Measurements from ENCODE around the gene CYB5RL.
"Not testable (repeated sequence)": the region's sequence is repeated elsewhere in the genome, so short reads cannot be mapped to it uniquely, and the experiment has no call there.

The CYB5RL gene

DNA sequence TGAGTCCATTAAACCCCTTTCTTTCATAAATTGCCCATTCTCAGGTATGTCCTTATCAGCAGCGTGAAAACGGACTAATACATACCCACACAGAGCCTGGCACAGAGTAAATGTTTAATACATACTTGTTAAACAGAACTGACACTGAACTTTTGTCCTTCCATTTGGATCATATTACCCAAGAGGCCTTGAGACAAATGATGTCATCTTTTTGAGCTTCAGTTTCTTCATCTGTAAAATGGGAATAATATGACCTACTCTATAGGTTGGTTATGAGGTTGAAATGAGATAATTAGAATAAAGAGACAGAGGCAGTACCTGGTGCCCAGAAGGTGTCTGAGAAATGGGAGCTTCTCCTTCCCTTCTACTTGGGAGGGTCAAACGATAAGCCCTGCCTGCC, 13.8 kb downstream of the CYB5RL start:
- DNase-seq (ENCODE audit: low read depth in 3 of 3) = no peak

DNA sequence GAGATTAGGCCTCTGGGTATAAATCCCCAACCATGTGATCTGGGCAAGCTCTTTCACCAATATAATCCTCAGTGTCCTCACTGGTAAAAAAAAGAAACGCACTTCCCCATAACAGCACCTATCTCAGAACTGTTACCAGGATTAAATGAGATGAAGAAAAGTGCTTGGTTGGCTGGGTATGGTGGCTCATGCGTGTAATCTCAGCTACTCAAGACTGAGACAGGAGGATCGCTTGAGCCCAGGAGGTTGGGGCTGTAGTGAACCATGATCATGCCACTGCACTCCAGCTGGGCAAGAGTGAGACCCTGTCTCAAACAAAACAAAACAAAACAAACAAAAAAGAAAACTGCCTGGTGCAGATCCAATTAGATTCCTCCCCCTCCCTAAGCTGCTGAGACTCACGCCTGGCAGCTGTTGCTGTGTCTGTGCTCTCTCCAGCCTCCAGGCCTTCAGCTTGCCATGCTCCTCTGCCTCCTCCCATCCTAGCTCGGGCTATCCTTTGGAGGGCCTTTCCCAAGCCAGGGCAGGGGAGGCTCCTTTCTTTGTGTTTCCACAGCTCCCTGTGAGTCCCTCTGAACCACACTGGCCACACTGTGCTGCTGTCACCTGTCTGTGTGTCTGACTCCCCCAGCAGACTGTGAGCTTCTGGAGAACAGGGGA, 19.0 kb downstream of the CYB5RL start:
- DNase-seq (ENCODE audit: low read depth in 3 of 3) = no peak

DNA sequence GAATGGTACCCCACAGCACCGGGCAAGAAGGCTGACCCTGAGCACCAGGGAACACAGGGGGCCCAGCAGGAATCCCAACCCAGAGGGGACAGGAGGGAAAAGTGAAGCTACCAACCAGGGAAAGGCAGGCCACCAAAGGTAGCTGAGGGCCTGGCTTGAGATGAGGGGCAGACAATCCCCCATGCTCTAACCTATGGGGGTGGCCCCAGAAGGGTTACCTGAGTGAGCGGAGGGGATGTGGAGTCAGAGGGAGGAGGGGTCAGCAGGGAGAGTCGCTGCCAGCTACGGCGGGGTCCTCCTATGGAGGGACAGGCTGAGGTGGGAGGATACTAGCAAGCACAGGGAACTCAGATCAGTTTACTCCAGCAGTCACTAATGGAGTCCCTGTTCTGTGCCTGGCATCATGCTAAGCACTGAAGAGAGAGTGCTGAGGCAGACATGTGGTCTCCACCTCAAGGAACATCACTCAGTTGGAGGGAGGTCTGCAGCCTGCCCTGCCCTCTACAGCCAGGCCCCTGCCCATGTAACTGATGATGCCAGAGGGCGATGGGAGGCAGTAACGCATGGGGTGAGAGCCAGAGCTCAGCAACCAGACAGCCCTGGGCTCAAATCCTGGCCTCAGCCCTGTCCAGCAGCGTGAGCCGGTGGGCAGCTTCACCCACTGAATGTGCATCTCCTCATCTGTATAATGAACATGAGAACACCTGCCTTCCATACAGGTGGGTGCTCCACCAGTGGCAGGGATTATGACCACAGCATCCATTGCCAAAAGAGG, 21.3 kb downstream of the CYB5RL start:
- no peak for DNase-seq (ENCODE audit: low read depth in 3 of 3)

DNA sequence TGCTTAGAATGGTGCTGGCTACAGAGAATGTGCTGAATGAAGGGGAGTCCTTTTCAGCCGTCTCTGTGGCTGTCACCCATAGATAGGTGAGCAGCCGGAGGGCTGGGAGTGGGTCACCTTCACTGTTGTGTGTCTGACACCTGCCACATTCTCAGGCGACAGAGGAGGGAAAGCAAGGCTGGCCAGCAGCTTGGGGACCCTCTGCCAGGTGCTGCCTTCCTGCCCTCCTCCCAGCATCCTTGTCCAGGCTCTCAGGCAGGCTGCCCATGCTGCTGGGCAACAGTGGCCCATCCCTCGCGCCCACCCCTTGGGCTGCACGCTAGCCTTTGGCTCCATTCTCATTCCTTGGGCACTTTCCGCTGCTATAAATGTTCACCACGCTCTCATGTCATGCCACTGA, 22.1 kb downstream of the CYB5RL start:
- DNase-seq (ENCODE audit: low read depth in 3 of 3) = no peak

DNA sequence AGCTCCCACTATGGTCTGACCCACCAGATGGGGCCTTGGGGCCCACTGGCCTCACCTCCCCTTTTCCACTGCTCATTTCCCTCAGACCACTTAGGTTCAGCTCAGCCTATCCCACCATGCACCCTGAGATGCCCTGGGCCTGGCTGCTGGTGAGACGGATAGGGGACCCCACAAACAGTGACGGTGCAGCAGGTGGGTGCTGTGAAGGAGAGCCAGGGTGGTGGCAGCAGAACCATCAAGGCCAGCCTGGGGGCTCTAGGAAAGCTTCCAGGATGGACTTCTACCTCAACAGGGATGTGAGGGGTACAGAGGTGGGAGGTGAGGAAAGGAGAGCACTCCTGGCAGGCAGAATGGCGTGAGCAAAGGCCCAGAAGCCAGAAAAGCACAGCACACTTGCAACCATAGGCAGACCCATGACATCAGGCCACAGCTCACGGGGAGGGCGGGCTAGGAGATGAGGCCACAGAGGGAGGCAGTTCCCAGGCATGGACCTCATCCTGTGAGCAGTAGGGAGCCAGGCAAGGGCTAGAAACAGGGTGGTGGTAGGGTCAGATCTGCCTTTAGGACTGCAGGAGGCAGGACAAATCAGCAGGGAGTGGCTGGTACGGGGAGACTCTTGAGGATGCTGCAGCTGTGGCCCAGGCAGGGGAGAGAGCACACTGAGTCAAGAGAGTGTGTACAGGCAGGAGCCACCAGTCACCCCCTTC, 23.1 kb downstream of the CYB5RL start:
- DNase-seq (ENCODE audit: low read depth in 3 of 3) = no peak

DNA sequence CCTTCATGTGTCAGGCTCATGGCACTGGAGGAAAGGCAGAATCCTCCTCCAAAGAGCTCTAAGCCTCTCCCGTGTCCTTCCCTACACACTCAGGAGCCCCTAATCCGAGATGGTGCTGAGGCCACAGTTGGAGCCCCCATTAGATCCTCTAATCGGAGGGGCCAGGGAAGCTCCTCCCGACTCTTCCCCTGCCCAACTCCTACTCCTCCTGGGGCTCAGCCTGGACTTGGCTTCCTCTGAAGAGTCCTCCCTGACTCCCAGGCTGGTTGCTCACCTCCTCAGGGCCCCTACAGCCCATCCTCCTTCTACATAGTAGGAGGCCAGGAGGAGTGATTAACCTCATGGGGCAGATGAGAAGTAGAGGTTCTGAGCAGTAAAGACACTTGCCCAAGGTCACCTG, 25.7 kb downstream of the CYB5RL start:
- DNase-seq (ENCODE audit: low read depth in 3 of 3) = no peak

DNA sequence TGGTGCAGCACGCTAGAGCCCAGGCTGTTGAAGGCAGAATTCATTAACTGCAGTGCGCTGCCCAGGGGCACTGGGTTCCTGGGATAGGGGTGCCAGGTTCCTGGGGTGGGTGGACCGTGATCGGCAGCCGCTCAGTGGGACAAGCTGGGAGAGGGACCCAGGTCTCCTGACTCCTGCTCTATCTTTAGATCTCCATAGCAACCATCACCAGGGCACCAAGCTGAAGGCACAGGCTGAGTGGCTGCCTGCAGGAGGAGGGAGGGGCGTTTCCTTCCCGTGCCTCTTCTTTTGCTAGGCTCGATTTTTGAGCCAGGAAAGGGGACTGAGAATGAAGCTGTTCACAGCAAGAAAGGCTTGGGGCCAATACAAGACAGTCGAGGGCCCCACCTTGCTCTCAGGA, 26.1 kb downstream of the CYB5RL start:
- DNase-seq (ENCODE audit: low read depth in 3 of 3) = no peak

DNA sequence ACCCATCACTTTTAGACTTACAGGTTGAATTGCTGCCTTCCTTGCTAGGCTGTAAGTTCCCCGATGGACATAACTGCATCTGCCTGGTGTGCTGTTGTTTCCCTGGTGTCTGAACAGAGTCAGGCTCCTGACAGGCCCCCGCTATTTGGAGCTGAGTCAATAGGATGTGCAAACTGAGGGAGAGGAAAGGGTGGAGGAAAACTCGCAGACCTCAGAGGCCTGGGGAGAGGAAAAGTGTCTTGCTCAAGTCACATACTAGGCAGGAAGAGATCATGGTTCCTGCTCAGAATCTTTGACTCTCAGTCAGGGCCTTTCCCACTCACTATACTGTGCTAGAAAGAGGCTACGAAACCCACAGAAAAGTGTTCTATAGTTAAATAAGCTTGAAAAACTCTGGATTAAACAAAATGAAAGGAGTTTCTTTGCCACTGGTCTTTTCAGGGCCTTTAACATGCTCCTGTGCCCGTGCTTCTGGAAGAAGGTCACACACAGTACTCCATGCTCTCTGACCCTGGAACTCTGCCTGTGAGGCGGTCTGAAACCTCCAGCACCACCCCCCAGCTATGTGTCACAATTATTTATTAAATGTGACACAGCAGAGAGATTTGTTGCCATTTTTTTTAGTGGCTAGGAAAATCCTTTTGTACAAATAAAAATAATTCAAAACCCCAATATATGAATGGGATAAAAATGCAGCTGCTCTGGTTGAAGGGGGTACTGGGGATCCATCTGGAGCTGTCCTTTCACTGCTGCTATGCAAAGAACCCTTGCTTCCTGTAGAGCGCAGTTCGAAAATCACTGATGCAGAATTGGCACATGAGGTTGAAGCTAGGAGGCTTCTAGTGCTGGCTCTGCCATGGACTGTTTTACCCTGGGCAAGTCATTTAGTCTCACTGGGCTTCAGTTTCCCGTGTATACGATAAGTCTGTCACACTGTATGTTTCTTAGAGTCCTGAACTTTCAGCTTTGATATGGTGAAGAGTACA, 26.9 kb downstream of the CYB5RL start:
- no peak for DNase-seq (ENCODE audit: low read depth in 3 of 3)

DNA sequence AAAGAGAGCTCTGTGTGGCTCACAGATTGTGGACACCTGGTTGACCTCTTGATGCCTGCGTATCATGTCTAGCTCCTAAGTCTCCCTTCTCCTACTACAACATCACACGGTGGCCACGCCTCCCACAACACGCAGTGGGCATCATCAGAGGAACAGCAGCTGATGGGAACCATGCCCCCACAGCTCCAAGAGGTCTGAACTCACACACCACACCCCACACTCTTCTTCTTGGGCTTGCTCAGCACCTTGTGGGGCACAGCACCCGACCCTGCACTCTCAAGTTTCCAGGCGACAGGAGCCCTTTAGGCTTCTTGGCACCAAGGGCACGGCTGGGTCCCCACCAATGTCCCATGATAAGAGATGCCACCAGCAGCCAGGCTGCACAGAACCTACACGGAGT, 28.2 kb downstream of the CYB5RL start:
- no peak for DNase-seq (ENCODE audit: low read depth in 3 of 3)

DNA sequence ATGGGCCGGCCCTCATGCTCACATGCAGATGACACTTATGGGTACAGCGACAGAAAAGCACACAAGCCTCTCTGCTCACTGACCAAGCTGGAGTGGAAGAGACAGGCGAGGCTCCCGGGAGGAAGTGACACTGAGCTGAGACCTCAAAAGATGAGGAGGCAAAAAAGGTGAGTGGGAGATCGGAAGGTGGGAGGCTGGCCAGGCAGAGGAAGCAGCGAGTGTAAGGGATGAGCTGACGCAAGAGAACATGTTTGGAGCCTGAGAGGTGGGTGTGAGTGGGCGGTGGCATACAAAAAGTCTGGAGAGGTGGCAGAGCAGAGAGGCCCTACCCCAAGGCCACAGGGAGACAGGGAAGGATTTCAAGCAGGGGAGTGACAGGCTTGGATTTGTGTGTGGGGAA, 28.8 kb downstream of the CYB5RL start:
- DNase-seq (ENCODE audit: low read depth in 3 of 3) = no peak

DNA sequence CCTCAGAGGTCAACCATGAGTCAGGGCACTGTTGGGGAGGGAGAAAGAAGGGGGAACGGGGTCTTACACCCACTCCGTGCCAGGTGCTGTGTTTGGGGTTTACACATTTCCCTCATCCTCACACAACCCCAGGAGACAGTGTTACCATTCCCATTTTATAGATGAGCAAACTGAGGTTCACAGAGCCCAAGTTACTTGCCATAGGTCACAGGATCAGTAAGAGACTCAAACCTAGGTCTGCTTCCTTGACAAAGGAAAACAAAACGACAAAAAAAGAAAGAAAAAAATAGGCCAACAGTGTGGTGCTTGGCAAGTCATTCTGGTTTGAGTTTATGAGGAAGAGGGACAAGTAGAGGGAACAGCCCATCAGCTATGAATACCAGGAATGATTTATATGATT, 30.8 kb downstream of the CYB5RL start:
- DNase-seq (ENCODE audit: low read depth in 3 of 3) = no peak

DNA sequence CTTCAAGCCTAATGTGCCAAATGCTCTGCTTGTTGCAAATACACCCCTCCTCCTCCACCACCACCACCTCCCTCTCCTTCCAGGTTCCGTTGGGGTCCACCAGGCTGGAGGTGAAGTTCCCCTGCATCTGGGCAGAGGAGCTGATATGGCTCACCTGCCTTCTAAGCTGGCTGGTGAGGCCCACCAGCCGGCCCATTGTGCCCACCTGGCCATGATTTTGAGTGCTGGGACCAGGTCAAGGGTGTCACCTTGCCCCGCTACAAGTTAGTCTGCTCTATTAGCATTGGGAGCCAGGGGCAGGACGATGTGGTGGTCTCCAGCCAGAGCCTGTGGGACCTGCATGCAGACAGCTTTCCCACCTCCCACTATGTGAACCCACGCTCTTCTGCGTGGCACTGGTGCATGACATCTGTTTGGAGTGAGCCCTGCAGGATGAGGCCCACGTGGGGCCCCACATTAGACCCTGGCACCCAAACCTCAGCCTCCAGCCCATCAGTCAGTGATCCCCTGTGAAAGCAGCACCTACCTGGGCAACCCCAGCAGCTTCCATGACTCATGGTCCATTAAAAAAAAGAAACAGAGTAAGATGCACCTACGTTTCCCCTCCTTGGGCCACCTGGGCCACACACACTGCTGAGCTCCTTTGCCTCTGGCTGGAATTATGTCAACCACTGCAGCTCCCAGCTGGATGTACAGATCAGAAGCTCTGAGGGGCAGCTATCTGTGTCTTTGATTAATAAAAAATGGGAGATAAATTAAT, 31.4 kb downstream of the CYB5RL start:
- no peak for DNase-seq (ENCODE audit: low read depth in 3 of 3)

DNA sequence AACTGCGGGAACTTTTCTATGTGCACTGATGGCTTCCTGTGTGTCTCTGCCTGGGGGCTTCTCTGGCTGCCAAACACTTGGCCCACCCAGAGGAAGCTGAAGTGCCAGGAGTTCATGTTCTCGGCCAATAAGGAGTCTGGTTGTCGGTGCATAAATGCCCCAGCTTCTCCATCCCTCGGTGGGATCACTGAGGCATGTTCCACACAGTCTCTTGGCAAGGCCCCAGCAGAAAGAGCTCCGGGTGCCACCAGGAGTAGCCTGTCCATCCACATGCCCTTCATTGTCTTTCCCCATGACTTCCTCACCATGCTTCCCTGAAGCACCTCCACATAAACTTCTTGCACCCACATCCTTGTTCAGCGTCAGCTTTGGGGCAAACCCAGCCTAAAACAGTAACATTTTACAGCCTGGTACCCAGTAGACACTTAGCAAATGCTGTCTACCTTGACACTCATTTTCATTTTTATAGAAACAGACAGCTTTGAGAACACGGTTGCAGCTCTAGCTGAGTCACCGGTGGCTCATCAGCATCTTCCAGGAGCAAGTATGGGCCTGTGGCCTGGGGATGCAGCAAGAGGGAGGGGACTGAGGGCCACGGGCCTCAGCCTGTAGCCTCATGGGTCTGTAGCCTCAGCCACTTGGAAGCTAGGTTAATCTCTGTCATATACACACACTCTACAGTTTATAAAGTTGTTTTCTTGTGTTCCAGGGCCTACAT, 32.2 kb downstream of the CYB5RL start:
- no peak for DNase-seq (ENCODE audit: low read depth in 3 of 3)

DNA sequence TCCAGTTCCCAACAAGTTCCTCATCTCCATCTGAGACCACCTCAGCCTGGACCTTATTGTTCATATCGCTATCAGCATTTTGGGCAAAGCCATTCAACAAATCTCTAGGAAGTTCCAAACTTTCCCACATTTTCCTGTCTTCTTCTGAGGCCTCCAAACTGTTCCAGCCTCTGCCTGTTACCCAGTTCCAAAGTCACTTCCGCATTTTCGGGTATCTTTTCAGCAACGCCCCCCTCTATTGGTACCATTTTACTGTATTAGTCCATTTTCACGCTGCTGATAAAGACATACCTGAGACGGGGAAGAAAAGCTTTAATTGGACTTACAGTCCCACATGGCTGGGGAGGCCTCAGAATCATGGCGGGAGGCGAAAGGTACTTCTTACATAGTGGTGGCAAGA, 33.5 kb downstream of the CYB5RL start:
- not testable (repeated sequence) for DNase-seq (ENCODE audit: low read depth in 3 of 3)

DNA sequence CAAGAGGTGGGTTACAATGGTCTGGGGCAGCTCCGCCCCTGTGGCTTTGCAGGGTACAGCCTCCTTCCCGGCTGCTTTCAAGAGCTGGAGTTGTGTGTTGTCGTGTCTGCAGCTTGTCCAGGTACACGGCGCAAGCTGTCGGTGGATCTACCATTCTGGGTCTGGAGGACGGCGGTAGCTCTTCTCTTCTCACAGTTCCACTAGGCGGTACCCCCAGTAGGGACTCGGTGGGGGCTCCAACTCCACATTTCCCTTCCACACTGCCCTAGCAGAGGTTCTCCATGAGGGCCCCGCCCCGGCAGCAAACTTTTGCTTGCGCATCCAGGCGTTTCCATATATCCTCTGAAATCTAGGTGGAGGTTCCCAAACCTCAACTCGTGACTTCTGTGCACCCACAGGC, 34.7 kb downstream of the CYB5RL start:
- DNase-seq (ENCODE audit: low read depth in 3 of 3) = no peak

DNA sequence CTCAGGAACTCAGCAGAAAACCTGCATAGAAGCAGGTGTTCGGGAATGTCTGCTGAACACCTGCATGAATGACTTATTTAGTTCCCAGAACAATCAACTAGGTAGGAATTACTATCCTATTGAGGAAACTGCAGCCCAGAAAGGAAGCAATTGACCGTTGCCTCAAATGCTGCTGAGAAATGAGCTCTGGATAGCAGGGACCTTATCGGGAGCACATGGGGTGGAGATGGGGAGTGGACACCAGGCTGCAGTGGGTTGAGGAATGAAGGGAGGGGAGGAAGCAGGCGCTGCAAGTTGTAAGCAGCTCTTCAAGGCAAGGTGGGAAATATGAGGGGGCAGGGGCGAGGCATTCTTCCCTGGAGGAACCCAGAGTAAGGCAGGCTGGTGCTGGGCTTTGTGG, 36.3 kb downstream of the CYB5RL start:
- DNase-seq (ENCODE audit: low read depth in 3 of 3) = no peak

DNA sequence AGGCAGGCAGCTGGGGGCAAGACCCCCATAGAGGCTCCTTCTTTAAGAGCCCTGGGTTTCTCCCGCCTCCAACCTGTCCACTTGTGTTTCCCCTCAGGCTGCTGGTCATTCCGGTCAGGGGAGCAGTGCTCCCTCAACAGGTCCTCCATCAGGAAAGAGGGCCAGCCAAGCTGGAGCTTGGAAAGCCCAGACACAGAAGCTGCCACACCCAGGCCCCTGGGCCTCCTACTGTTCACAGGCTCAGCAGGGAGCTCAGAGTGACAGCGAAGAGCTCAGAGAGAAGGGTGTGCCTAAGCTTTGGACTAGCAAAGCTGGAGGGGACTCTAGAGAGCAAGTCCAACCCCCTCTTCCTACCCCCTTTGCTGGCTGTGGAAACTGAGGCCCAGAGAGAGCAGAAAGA, 36.8 kb downstream of the CYB5RL start:
- no peak for DNase-seq (ENCODE audit: low read depth in 3 of 3)

DNA sequence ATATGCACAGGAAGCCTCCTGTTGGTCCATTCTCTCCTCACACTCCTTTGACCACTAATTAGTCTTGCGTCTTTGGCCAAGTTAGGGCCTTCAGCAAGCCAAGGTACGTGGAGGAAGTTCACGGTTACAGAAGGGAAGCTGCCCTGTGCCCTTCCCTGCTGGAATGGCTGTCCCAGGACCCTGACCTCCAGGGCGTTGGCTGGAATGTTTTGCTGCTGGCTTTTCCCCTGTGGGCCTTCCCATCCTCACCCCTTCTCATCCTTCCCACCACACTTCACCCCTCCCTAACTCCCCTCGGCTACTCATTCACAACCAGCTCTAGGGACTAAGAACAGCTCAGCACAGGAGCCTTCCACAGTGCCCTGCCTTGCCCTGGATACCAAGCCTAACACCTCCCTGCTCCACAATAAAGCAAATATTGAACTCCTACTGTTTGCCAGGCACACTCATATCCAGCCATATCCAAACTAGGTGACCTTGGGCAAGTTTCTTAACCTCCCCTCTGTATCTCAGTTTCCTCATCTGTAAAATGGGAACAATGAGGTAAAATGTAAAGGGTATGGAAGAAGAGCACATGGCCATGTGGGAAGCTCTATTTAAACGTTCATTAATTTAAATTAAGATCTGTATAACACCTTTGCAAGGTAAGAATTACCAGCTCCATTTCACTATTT, 38.2 kb downstream of the CYB5RL start:
- no peak for DNase-seq (ENCODE audit: low read depth in 3 of 3)

DNA sequence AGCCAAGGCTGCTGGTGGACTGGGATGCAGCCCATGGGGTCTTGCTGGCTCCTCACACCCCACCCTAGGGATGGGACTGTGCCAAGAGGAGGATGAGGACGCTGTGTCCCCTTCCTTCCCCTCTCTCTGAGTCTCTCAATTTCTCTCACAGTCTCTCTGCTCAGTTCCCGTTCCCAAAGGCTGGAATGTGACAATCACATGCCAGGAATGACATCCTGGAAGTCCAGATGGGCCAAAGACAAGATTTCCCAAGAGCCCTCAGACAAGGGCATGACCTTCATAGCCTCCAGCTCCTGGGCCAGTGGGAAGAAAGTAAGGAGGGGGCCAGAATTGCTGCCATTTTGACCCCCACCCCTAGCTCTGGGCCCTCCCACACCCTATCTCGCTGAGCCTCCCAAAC, 39.5 kb downstream of the CYB5RL start:
- DNase-seq (ENCODE audit: low read depth in 3 of 3) = no peak

All from stimulated activated CD4-positive, alpha-beta T cell treated with anti-CD3 and anti-CD28 coated beads, TNF-alpha, amount 100 ng/mL, for 48 hours (primary cell).